Keratinocyte (primary cell): ENCODE results near the gene DOLPP1. TPM values are rescaled to one million over a fixed set of nuclear protein-coding genes. Genes with fewer than 3 reads are reported as not detected.

Experiments used
- DNase-seq: peaks from one replicate; pipeline ENCODE4 v3.0.0-alpha.2; 2011; ENCODE audit warnings: low read depth, missing footprints, low spot score
- FAIRE-seq: peaks from 2 replicates; lab custom pipeline; 2011; peaks lifted over from hg19 to GRCh38; lab: Jason Lieb, UNC
- H2AFZ ChIP-seq: 2 replicates; pipeline ENCODE4 v1.6.0; 2012; ENCODE audit warnings: low read length, control low read depth, inconsistent platforms; ENCODE audit not compliant: control insufficient read depth
- H3K27ac ChIP-seq: 2 replicates; pipeline ENCODE4 v1.5.1; 2011; ENCODE audit warnings: low read length; ENCODE audit not compliant: control insufficient read depth, insufficient read depth
- H3K27me3 ChIP-seq: 3 replicates; pipeline ENCODE4 v1.6.0; 2011; ENCODE audit warnings: low read length; ENCODE audit not compliant: control insufficient read depth, insufficient read depth; ENCODE audit errors: extremely low read depth
- H3K36me3 ChIP-seq, 2 experiments: 2 replicates in 1 of 2; 3 replicates in 1 of 2; pipeline ENCODE4 v1.5.1; 2011; ENCODE audit warnings: low read length in 2 of 2, mild to moderate bottlenecking in 1 of 2; ENCODE audit not compliant: control insufficient read depth in 2 of 2, insufficient read depth in 2 of 2; ENCODE audit errors: extremely low read depth in 1 of 2
- H3K4me1 ChIP-seq: 3 replicates; pipeline ENCODE4 v1.5.1; 2011; ENCODE audit warnings: low read length; ENCODE audit not compliant: control insufficient read depth, insufficient read depth; ENCODE audit errors: extremely low read depth
- H3K4me2 ChIP-seq: 3 replicates; pipeline ENCODE4 v1.6.0; 2011; ENCODE audit warnings: low read depth, low read length; ENCODE audit not compliant: control insufficient read depth, insufficient read depth; ENCODE audit errors: extremely low read depth
- H3K4me3 ChIP-seq, 3 experiments: fragments of 200-600 bp in 1 of 3; sonication (generic) in 1 of 3; 2 replicates in 2 of 3; 3 replicates in 1 of 3; pipeline ENCODE4 v1.5.1; 2011 to 2016; ENCODE audit warnings: low read length in 3 of 3, mild to moderate bottlenecking in 3 of 3, control low read depth in 2 of 3, inconsistent platforms in 1 of 3, low read depth in 1 of 3, mixed read lengths in 1 of 3, mixed run types in 1 of 3, moderate library complexity in 1 of 3; ENCODE audit not compliant: control insufficient read depth in 2 of 3, insufficient read depth in 2 of 3; ENCODE audit errors: extremely low read depth in 1 of 3
- H3K79me2 ChIP-seq: 2 replicates; pipeline ENCODE4 v1.6.0; 2012; ENCODE audit warnings: low read length; ENCODE audit not compliant: control insufficient read depth, insufficient read depth
- H3K9ac ChIP-seq: 3 replicates; pipeline ENCODE4 v1.6.0; 2011; ENCODE audit warnings: low read length; ENCODE audit not compliant: control insufficient read depth, insufficient read depth; ENCODE audit errors: extremely low read depth
- H3K9me1 ChIP-seq: 3 replicates; pipeline ENCODE4 v1.6.0; 2011; ENCODE audit warnings: low read length; ENCODE audit not compliant: control insufficient read depth, insufficient read depth; ENCODE audit errors: extremely low read depth
- H3K9me3 ChIP-seq: 2 replicates; pipeline ENCODE4 v1.5.1; 2012; ENCODE audit warnings: low read depth, low read length; ENCODE audit not compliant: control insufficient read depth
- H4K20me1 ChIP-seq: 3 replicates; pipeline ENCODE4 v1.6.0; 2011; ENCODE audit warnings: low read length; ENCODE audit not compliant: control insufficient read depth, insufficient read depth; ENCODE audit errors: extremely low read depth
- CTCF ChIP-seq, 3 experiments: IDR thresholded peaks in 1 of 3; conservative IDR thresholded peaks in 1 of 3; optimal IDR thresholded peaks in 1 of 3; 2 replicates in 2 of 3; 3 replicates in 1 of 3; pipeline versions ENCODE3 to v1.5.1; 2011; ENCODE audit warnings: low read length in 3 of 3, mild to moderate bottlenecking in 3 of 3, moderate library complexity in 2 of 3, control low read depth in 1 of 3, inconsistent platforms in 1 of 3; ENCODE audit not compliant: insufficient read depth in 2 of 3; ENCODE audit errors: extremely low read depth in 1 of 3
- EZH2 ChIP-seq: IDR thresholded peaks from one replicate; pipeline ENCODE4 v1.6.1; 2012; ENCODE audit warnings: inconsistent platforms, mild to moderate bottlenecking, low read length, moderate library complexity
- dilution Hi-C: fragments of 300-500 bp; cut with MboI; formaldehyde crosslinking; loops from one replicate; pipeline ENCODE4 v1.7.0; 2020; ENCODE audit warnings: low sequenced_read_pairs; ENCODE audit not compliant: extremely low pct_ligation_motif_present
- polyA plus RNA-seq, 5 experiments: library from polyadenylated mRNA; depleted of rRNA in 3 of 5; stranded (reverse) in 3 of 5; stranded (forward) in 1 of 5; unstranded in 1 of 5; fragments of >200 nt; gene quantifications; 1 replicate in 1 of 5; 2 replicates in 3 of 5; 3 replicates in 1 of 5; pipeline versions ENCODE4 v1.2.1 to v1.2.3, GENCODE V29; 2011 to 2012; ENCODE audit warnings: missing spikeins in 2 of 5, low read depth in 1 of 5, low replicate concordance in 1 of 5

The DOLPP1 gene
- polyA plus RNA-seq, 1 donor (not counting 4 experiments of a cell fraction or from before 2014, with no cell fraction given), result 14.2 TPM

- TF ChIP-seq CTCF (optimal IDR thresholded peaks at IDR 0.05 in 1 of 3, IDR thresholded peaks at IDR 0.05 in 1 of 3, conservative IDR thresholded peaks at IDR 0.05 in 1 of 3; ENCODE audit: extremely low read depth in 1 of 3, insufficient read depth in 2 of 3, low read length in 3 of 3) (no peak), EZH2 (no peak)
- no peak overlapping the region for H3K27ac ChIP-seq
- no peaks in the 10 kb centered on the region for H4K20me1 ChIP-seq
- no peak overlapping the region for H3K9ac ChIP-seq
- peaks cover 10% of the 10 kb centered on the region for H3K4me1 ChIP-seq
- no peaks in the 10 kb centered on the region for H3K27me3 ChIP-seq
- DNase-seq (no peak), FAIRE-seq (no peak)
- H3K4me2 ChIP-seq, result no peak overlapping the region
- dilution Hi-C loops, result no loop called here
- no peaks in the 10 kb centered on the region for H3K9me1 ChIP-seq
- H2AFZ ChIP-seq, result no peak overlapping the region
- H3K36me3 ChIP-seq, result peaks cover 0 to 1% of the 10 kb centered on the region in 2 experiments
- H3K9me3 ChIP-seq, result no peaks in the 10 kb centered on the region
- no peaks in the 10 kb centered on the region for H3K79me2 ChIP-seq
- H3K4me3 ChIP-seq, result no peak overlapping the region
Observed at GRCh38 chr9:129101279-129101678, 20.4 kb downstream of the DOLPP1 start.

GRCh38 chr9:129102095-129102525 lies 21.2 kb downstream of the DOLPP1 start:
- FAIRE-seq, result no peak

More at GRCh38 chr9:129102095-129102525, 21.2 kb downstream of the DOLPP1 start:
- H3K4me1 ChIP-seq, result peaks cover 10% of the 10 kb centered on the region
- no peak overlapping the region for H3K9ac ChIP-seq
- H4K20me1 ChIP-seq, result no peaks in the 10 kb centered on the region
- no peaks in the 10 kb centered on the region for H3K9me1 ChIP-seq
- no peak overlapping the region for H3K27ac ChIP-seq
- H3K4me2 ChIP-seq, result no peak overlapping the region
- no peak overlapping the region for H3K4me3 ChIP-seq
- TF ChIP-seq CTCF (optimal IDR thresholded peaks at IDR 0.05 in 1 of 3, IDR thresholded peaks at IDR 0.05 in 1 of 3, conservative IDR thresholded peaks at IDR 0.05 in 1 of 3; ENCODE audit: extremely low read depth in 1 of 3, insufficient read depth in 2 of 3, low read length in 3 of 3) (no peak), EZH2 (no peak)
- no peaks in the 10 kb centered on the region for H3K36me3 ChIP-seq
- no peaks in the 10 kb centered on the region for H3K27me3 ChIP-seq
- dilution Hi-C loops, result no loop called here
- no peak for DNase-seq
- no peaks in the 10 kb centered on the region for H3K9me3 ChIP-seq
- H3K79me2 ChIP-seq, result no peaks in the 10 kb centered on the region
- no peak overlapping the region for H2AFZ ChIP-seq
